Endothelial cell of umbilical vein (primary cell): Measurements from ENCODE around the gene OGDH. TPM values are rescaled to one million over a fixed set of nuclear protein-coding genes. Genes with fewer than 3 reads are reported as not detected.

ENCODE experiments used
- BruUV-seq: library from RNA; stranded (reverse); fragments of 400-500 nt; replicated peaks from 2 replicates; lab custom pipeline; 2021; lab: Mats Ljungman, UMichigan
- CTCF ChIA-PET: fragments of 300-600, 350-600 bp; sonication (Branson Sonifier 250); formaldehyde crosslinking; loops from one replicate; lab custom pipeline; 2021; ENCODE audit warnings: antibody characterized with exemption, inconsistent platforms; lab: Charles Lee
- POLR2A ChIA-PET: fragments of 300-600, 350-600 bp; sonication (Branson Sonifier 250); formaldehyde crosslinking; loops from one replicate; lab custom pipeline; 2021; ENCODE audit warnings: antibody characterized with exemption, inconsistent platforms; lab: Charles Lee
- DNase-seq: peaks from one replicate; pipeline ENCODE4 v3.0.0-alpha.2; 2011; ENCODE audit warnings: low read depth, low spot score
- FAIRE-seq: peaks from 2 replicates; lab custom pipeline; 2011; peaks lifted over from hg19 to GRCh38; lab: Jason Lieb, UNC
- H2AFZ ChIP-seq: 2 replicates; pipeline ENCODE4 v1.6.0; 2012; ENCODE audit warnings: low read depth, low read length, control low read depth, inconsistent platforms
- H3K27ac ChIP-seq: 2 replicates; pipeline ENCODE4 v1.5.1; 2011; ENCODE audit warnings: low read depth, mild to moderate bottlenecking, control low read depth, low read length, moderate library complexity; ENCODE audit not compliant: insufficient read depth
- H3K27me3 ChIP-seq, 2 experiments: 2 replicates each; pipeline versions ENCODE4 v1.6.0 to v1.6.1; 2011; ENCODE audit warnings: low read length in 2 of 2, mixed read lengths in 1 of 2; ENCODE audit not compliant: control insufficient read depth in 2 of 2, insufficient read depth in 2 of 2
- H3K36me3 ChIP-seq, 2 experiments: 2 replicates in 1 of 2; 3 replicates in 1 of 2; pipeline ENCODE4 v1.5.1; 2011; ENCODE audit warnings: low read length in 2 of 2, mild to moderate bottlenecking in 1 of 2, moderate library complexity in 1 of 2; ENCODE audit not compliant: control insufficient read depth in 2 of 2, insufficient read depth in 2 of 2; ENCODE audit errors: extremely low read depth in 1 of 2
- H3K4me1 ChIP-seq: 3 replicates; pipeline ENCODE4 v1.5.1; 2011; ENCODE audit warnings: mild to moderate bottlenecking, low read length; ENCODE audit not compliant: control insufficient read depth, insufficient read depth; ENCODE audit errors: extremely low read depth
- H3K4me2 ChIP-seq: 2 replicates; pipeline ENCODE4 v1.6.1; 2011; ENCODE audit warnings: low read length, control low read depth, mixed read lengths; ENCODE audit not compliant: insufficient read depth
- H3K4me3 ChIP-seq, 3 experiments: fragments of 200-600 bp in 1 of 3; sonication (generic), shearing (Covaris generic) in 1 of 3; replicated peaks in 1 of 3; 2 replicates each; pipeline ENCODE4 v1.5.1; 2011 to 2016; ENCODE audit warnings: control low read depth in 3 of 3, low read length in 3 of 3, mild to moderate bottlenecking in 2 of 3, inconsistent platforms in 1 of 3, low read depth in 1 of 3, moderate library complexity in 1 of 3; ENCODE audit not compliant: insufficient read depth in 1 of 3
- H3K79me2 ChIP-seq: 2 replicates; pipeline ENCODE4 v1.6.0; 2012; ENCODE audit warnings: low read length, inconsistent platforms; ENCODE audit not compliant: control insufficient read depth, insufficient read depth
- H3K9ac ChIP-seq: replicated peaks from 2 replicates; pipeline ENCODE3; 2011; ENCODE audit warnings: low read length, control low read depth; ENCODE audit not compliant: insufficient read depth; ENCODE audit errors: extremely low read depth
- H3K9me1 ChIP-seq: replicated peaks from 3 replicates; pipeline ENCODE4 v1.6.0; 2011; ENCODE audit warnings: mild to moderate bottlenecking, low read length; ENCODE audit not compliant: control insufficient read depth, insufficient read depth; ENCODE audit errors: extremely low read depth
- H3K9me3 ChIP-seq: replicated peaks from 2 replicates; pipeline ENCODE4 v1.5.1; 2012; ENCODE audit warnings: low read length, inconsistent platforms; ENCODE audit not compliant: control insufficient read depth, insufficient read depth
- H4K20me1 ChIP-seq: replicated peaks from 2 replicates; pipeline ENCODE3; 2011; ENCODE audit warnings: mild to moderate bottlenecking, low read length; ENCODE audit not compliant: control insufficient read depth, insufficient read depth; ENCODE audit errors: extremely low read depth
- CTCF ChIP-seq, 2 donors: IDR thresholded peaks; 1 replicate in 1 of 2; 2 replicates in 1 of 2; pipeline ENCODE4 v1.5.1; 2011; ENCODE audit warnings: low read length in 2 of 2, mild to moderate bottlenecking in 2 of 2, moderate library complexity in 2 of 2, control low read depth in 1 of 2, inconsistent platforms in 1 of 2, low read depth in 1 of 2; ENCODE audit not compliant: insufficient read depth in 1 of 2; ENCODE audit errors: extremely low read depth in 1 of 2
- EZH2 ChIP-seq: IDR thresholded peaks from 2 replicates; pipeline ENCODE4 v1.6.1; 2012; ENCODE audit warnings: borderline replicate concordance, low read depth, mild to moderate bottlenecking, moderate library complexity, low read length, inconsistent platforms; ENCODE audit not compliant: severe bottlenecking
- FOS ChIP-seq: IDR thresholded peaks from 2 replicates; pipeline ENCODE4 v1.6.1; 2011; ENCODE audit warnings: mild to moderate bottlenecking, low read length, moderate library complexity, borderline replicate concordance; ENCODE audit not compliant: insufficient read depth
- GATA2 ChIP-seq: IDR thresholded peaks from 2 replicates; pipeline ENCODE4 v1.7.0; 2011; ENCODE audit warnings: low read depth, mild to moderate bottlenecking, moderate library complexity, mixed read lengths, low read length; ENCODE audit not compliant: insufficient read length, insufficient read depth
- JUN ChIP-seq: IDR thresholded peaks from 2 replicates; pipeline ENCODE4 v1.6.1; 2011; ENCODE audit warnings: borderline replicate concordance, low read depth; ENCODE audit not compliant: insufficient read length, insufficient read depth
- MAX ChIP-seq: IDR thresholded peaks from 2 replicates; pipeline ENCODE4 v1.6.1; 2011; ENCODE audit not compliant: insufficient read depth, insufficient read length
- MYC ChIP-seq: IDR thresholded peaks from one replicate; pipeline ENCODE4 v1.6.1; 2011; ENCODE audit warnings: mild to moderate bottlenecking, low read depth, low read length
- POLR2A ChIP-seq: IDR thresholded peaks from 2 replicates; pipeline ENCODE4 v1.6.1; 2012; ENCODE audit warnings: low read depth, mild to moderate bottlenecking, control low read depth, low read length
- dilution Hi-C: fragments of 300-500 bp; cut with MboI; formaldehyde crosslinking; loops from one replicate; pipeline ENCODE4 v1.15.0; 2019; ENCODE audit warnings: low sequenced_read_pairs; ENCODE audit not compliant: extremely low pct_ligation_motif_present
- intact Hi-C: fragments of 100-400 bp; cut with micrococcal nuclease; formaldehyde crosslinking; loops from one replicate; pipeline ENCODE4 v1.10.0; 2022
- polyA plus RNA-seq, 4 experiments: library from polyadenylated mRNA; depleted of rRNA in 3 of 4; stranded (reverse) in 3 of 4; unstranded in 1 of 4; fragments of >200 nt; gene quantifications; 2 replicates each; pipeline versions ENCODE4 v1.2.1 to v1.2.3, GENCODE V29; 2011 to 2012; ENCODE audit warnings: missing spikeins in 1 of 4
- total RNA-seq: library from RNA; stranded (reverse); gene quantifications from 2 replicates; pipeline ENCODE4 v1.2.3, GENCODE V29; 2021

Gene OGDH
- total and polyA plus RNA-seq, 2 donors (not counting 3 experiments of a cell fraction or from before 2014, with no cell fraction given) = 88.9 to 92.9 TPM

- Histone ChIP-seq H3K27me3 (no peaks in the 10 kb centered on the region), H3K27ac (no peak overlapping the region), H3K4me2 (no peak overlapping the region), H3K9me1 (no peaks in the 10 kb centered on the region), H2AFZ (no peak overlapping the region), H3K4me1 (no peaks in the 10 kb centered on the region), H4K20me1 (no peaks in the 10 kb centered on the region), H3K79me2 (no peaks in the 10 kb centered on the region), H3K36me3 (peaks cover 2 to 4% of the 10 kb centered on the region in 2 experiments), H3K9ac (no peak overlapping the region), H3K9me3 (peaks cover 3% of the 10 kb centered on the region), H3K4me3 (no peak overlapping the region)
- TF ChIP-seq JUN (no peak), POLR2A (no peak), GATA2 (no peak)
- dilution Hi-C loops (no loop called here), intact Hi-C loops (no loop called here)
- ChIA-PET POLR2A (no interaction called here), CTCF (no interaction called here)
- no TSS peak for BruUV-seq
- FAIRE-seq = no peak
- DNase-seq = no peak
Observed at GRCh38 chr7:44664780-44665461, 58.5 kb downstream of the OGDH start.

- Histone ChIP-seq H3K4me3 (no peak overlapping the region), H2AFZ (no peak overlapping the region), H3K9ac (no peak overlapping the region), H3K27me3 (no peaks in the 10 kb centered on the region), H3K9me1 (no peaks in the 10 kb centered on the region), H3K79me2 (no peaks in the 10 kb centered on the region), H3K36me3 (peaks cover 2 to 3% of the 10 kb centered on the region in 2 experiments), H3K4me2 (no peak overlapping the region), H3K4me1 (no peaks in the 10 kb centered on the region), H3K27ac (no peak overlapping the region), H3K9me3 (peaks cover under 1% of the 10 kb centered on the region), H4K20me1 (no peaks in the 10 kb centered on the region)
- ChIA-PET POLR2A (no interaction called here), CTCF (no interaction called here)
- intact Hi-C loops = no loop called here
- TF ChIP-seq CTCF (IDR thresholded peaks at IDR 0.05; ENCODE audit: extremely low read depth in 1 of 2, insufficient read depth in 1 of 2, low read depth in 1 of 2, low read length in 2 of 2) (no peak), EZH2 (no peak), FOS (no peak), MAX (no peak), JUN (no peak), MYC (no peak)
- FAIRE-seq = no peak
- no TSS peak for BruUV-seq
- no peak for DNase-seq
- dilution Hi-C loops = no loop called here
Observed at GRCh38 chr7:44665531-44666213, 59.2 kb downstream of the OGDH start.
